MCF 10A (cell line): ENCODE measurements around the gene ARHGDIA. TPM values are rescaled to one million over a fixed set of nuclear protein-coding genes. Genes with fewer than 3 reads are reported as not detected.
A peak's percentile ranks its signal among the peaks of the same experiment; 100 is the strongest.

Experiments
- BruUV-seq: library from RNA; stranded (reverse); fragments of 400-500 nt; replicated peaks from 2 replicates; lab custom pipeline; 2021; lab: Mats Ljungman, UMichigan
- CTCF ChIA-PET: fragments of 300-600 bp; sonication (Branson Sonifier 250); formaldehyde crosslinking; extraction: SDS; loops from one replicate; lab custom pipeline; 2021; ENCODE audit warnings: antibody characterized with exemption, inconsistent platforms; lab: Yijun Ruan, JAX
- POLR2A ChIA-PET: fragments of 300-600, 350-650 bp; sonication (Branson Sonifier 250); formaldehyde crosslinking; extraction: SDS; loops from one replicate; lab custom pipeline; 2020; ENCODE audit warnings: antibody characterized with exemption, inconsistent platforms; lab: Yijun Ruan, JAX
- DNase-seq: peaks from one replicate; pipeline ENCODE4 v3.0.0-alpha.2; 2018; ENCODE audit not compliant: unreplicated experiment
- H3K27ac Mint-ChIP-seq: one replicate; pipeline ENCODE4 v1.8.0; 2022; ENCODE audit warnings: mild to moderate bottlenecking, low read depth, mixed read lengths; ENCODE audit not compliant: unreplicated experiment
- H3K27me3 Mint-ChIP-seq: one replicate; pipeline ENCODE4 v1.8.0; 2022; ENCODE audit warnings: mixed read lengths; ENCODE audit not compliant: insufficient read depth, unreplicated experiment
- H3K36me3 Mint-ChIP-seq: one replicate; pipeline ENCODE4 v1.8.0; 2022; ENCODE audit warnings: mild to moderate bottlenecking, moderate library complexity, mixed read lengths; ENCODE audit not compliant: insufficient read depth, unreplicated experiment
- H3K4me1 Mint-ChIP-seq: one replicate; pipeline ENCODE4 v1.8.0; 2022; ENCODE audit warnings: mixed read lengths; ENCODE audit not compliant: insufficient read depth, unreplicated experiment
- H3K4me3 Mint-ChIP-seq: one replicate; pipeline ENCODE4 v1.8.0; 2022; ENCODE audit warnings: mild to moderate bottlenecking, moderate library complexity, mixed read lengths; ENCODE audit not compliant: unreplicated experiment
- H3K9me3 Mint-ChIP-seq: one replicate; pipeline ENCODE4 v1.8.0; 2022; ENCODE audit warnings: mixed read lengths; ENCODE audit not compliant: unreplicated experiment
- CTCF ChIP-seq: fragments of 200-600 bp; IDR thresholded peaks from one replicate; pipeline ENCODE4 v1.8.0; 2022; ENCODE audit warnings: antibody characterized with exemption, mild to moderate bottlenecking; ENCODE audit not compliant: unreplicated experiment
- intact Hi-C: fragments of 100-400 bp; cut with micrococcal nuclease; formaldehyde crosslinking; loops from 2 replicates; pipeline ENCODE4 v1.14.1; 2022
- total RNA-seq: library from RNA; stranded (reverse); gene quantifications from 2 replicates; pipeline ENCODE4 v1.2.3, GENCODE V29; 2022

The ARHGDIA gene
- total RNA-seq, 1 experiment from 2014 or later = 271 TPM

GRCh38 chr17:81903415-81903831 lies 32.3 kb upstream of the ARHGDIA start:
- Mint-ChIP-seq H3K4me1 (peaks cover 11% of the 10 kb centered on the region), H3K27me3 (no peaks in the 10 kb centered on the region), H3K27ac (no peak overlapping the region), H3K4me3 (no peak overlapping the region), H3K9me3 (no peaks in the 10 kb centered on the region), H3K36me3 (peaks cover 30% of the 10 kb centered on the region)
- CTCF ChIA-PET = no interaction called here
- no peak for DNase-seq
- BruUV-seq = no TSS peak
- intact Hi-C loops = no loop called here
- POLR2A ChIA-PET = no interaction called here
- no peak for TF ChIP-seq CTCF

DNA sequence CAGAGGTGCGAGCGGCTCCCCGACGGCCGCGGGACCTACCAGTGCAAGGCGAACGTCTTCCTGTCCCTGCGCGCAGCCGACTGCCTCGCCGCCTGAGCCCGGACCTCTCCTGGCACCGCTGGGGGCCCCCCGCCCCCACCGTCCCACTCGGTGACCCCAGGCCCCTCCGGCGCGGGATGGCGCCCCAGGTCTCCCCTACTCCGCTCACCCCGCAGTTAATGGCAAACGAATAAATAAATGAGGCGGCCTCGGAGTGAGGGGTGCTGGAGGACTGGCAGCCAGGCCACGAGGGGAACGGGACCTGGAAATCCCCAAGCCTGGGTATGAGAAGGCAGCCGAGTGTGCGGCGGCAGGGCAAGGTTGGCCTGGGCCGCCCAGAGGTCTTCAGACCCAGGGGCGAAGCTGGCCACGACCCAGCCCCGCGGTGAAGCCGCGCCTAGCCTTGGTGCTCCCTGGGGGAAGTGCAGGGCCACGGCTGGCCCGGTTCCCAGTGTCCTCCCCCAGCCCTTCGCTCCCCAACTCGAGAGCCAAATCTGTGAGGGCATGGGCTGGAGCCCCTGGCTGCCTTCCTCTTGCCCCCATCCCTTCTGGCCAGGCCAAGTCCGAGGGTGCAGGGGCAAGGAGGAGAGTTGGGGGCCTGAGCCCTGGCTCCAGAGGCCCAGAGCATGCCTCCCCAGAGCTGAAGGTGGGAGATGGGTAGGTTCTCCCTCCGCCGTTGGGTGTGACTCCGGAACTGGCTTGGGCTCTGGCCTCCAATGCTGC lies 31.7 kb upstream of the ARHGDIA start:
- Mint-ChIP-seq H3K4me1 (peaks cover 16% of the 10 kb centered on the region), H3K36me3 (peaks cover 36% of the 10 kb centered on the region), H3K4me3 (no peak overlapping the region), H3K27me3 (no peaks in the 10 kb centered on the region), H3K27ac (no peak overlapping the region), H3K9me3 (no peaks in the 10 kb centered on the region)
- ChIA-PET CTCF (no interaction called here), POLR2A (no interaction called here)
- intact Hi-C loops = no loop called here
- no peak for DNase-seq
- no TSS peak for BruUV-seq
- no peak for TF ChIP-seq CTCF

DNA sequence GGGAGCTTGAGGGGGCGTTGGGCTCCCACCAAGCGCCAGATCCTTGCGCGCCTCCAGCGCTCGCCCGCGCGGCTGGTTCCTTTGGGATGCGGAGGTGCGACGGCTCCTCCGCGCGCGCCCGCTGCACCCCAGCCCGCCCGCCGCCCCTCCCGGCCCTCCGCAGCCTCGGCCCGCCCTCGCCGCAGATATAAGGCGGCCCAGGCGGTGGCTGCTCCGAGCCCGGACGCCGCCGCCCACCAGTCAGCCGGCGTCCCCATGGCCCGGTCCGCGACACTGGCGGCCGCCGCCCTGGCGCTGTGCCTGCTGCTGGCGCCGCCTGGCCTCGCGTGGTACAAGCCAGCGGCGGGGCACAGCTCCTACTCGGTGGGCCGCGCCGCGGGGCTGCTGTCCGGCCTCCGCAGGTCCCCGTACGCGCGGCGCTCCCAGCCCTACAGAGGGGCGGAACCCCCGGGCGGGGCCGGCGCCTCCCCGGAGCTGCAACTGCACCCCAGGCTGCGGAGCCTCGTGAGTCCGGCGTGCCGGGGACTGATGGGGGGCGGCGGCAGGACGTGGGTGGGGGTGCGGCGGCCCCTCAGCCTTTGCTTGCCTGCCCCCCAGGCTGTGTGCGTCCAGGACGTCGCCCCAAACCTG lies 31.0 kb upstream of the ARHGDIA start, which contains the start of gene NPB:
Gene NPB, plus strand, starts transcription at position 216 of the 630 bp plus-strand sequence. Its CDS starts 40 bp downstream, at position 256.
- ChIA-PET CTCF (no interaction called here), POLR2A (interaction anchor here (0.8 kb wide), 1 partner anchor 390 kb away, joined by 3 read pairs; no protein-coding TSS in a partner anchor)
- no peaks in the 10 kb centered on the region for H3K9me3 Mint-ChIP-seq
- BruUV-seq = no TSS peak
- peaks cover 39% of the 10 kb centered on the region for H3K36me3 Mint-ChIP-seq
- H3K27ac Mint-ChIP-seq = peak within 1 kb of the TSS; percentile 11
- no peak for DNase-seq
- H3K4me3 Mint-ChIP-seq = no peak within 1 kb of the TSS
- H3K4me1 Mint-ChIP-seq = peaks cover 16% of the 10 kb centered on the region
- intact Hi-C loops = no loop called here
- H3K27me3 Mint-ChIP-seq = no peaks in the 10 kb centered on the region
- no peak for TF ChIP-seq CTCF
